Posterior cingulate gyrus (tissue), 11 donors: ENCODE measurements around the gene HPCAL1.
A peak's percentile ranks its signal among the peaks of the same experiment; 100 is the strongest.

Experiments used
- DNase-seq, 10 donors: peaks; one replicate each; pipeline versions ENCODE4 v3.0.0 to v3.0.0-alpha.2; 2020 to 2021; ENCODE audit warnings: mixed read lengths in 3 of 10
- intact Hi-C: fragments of 100-400 bp; cut with DNase I; formaldehyde crosslinking; loops from one replicate; pipeline ENCODE4 v1.15.1; 2023

Gene HPCAL1

DNA sequence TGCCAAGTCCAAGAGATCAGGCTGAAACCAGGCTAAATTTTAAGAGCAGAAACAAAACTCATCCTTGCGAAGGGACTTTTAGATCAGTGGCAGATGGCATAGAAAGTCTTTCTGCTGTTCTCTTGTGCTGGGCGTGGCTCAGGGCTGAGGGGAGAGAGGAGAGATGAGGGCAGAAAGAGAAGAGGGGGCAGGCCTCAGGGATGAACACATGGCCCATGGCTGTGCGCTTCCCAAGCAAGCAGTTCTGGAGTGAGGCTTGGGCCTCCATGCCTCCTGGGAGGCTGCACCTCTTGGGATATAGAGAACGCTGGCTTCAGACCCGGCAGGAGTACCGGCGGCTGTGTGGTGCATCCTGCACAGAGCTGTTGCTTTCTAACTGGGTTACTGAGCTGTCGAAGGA, 41.0 kb downstream of the HPCAL1 start:
- DNase-seq, result peak in 3 of 10 donors; percentile 42 to 62 (median 48)
- intact Hi-C loops, result no loop called here

DNA sequence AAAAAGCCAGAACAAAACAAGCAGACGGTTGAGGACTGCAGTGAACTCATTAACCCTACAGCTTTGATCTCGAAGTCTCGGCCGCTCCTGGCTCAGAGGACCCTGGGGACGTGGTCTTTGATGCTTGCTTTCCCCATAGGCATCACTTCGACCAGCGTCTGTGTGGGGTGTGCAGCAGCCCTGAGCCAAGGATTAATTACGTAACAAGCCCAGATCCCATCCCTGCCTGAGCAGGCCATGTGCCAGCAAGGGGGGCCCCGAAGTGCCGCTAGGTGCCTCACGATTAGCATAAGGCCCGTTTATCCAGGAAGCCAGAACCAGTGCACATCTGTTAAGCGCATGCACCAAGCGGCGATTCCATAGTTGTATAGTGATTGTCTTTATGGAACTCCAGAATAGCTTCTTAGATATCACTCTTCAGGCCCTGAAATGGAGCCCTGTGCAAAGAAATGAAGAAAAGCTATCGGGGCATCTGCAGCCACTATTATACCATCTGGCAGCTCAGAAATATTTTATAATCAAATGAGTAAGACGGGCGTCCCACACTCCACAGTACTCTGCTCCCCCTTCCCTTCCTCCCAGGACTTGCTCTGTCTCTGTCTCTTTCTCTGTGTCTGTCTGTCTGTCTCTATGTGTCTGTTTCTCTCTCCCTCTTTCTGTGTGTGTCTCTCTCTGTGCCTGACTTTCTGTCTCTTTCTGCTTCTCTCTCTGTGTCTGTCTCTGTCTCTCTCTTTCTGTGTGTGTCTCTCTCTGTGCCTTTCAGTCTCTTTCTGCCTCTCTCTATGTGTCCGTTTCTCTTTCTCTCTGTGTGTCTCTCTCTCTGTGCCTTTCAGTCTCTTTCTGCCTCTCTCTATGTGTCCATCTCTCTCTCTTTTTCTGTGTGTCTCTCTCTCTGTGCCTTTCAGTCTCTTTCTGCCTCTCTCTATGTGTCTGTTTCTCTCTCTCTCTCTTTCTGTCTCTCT, 41.7 kb downstream of the HPCAL1 start:
- DNase-seq, result peak in 3 of 10 donors; percentile 60 to 70 (median 64)
- intact Hi-C loops, result no loop called here

DNA sequence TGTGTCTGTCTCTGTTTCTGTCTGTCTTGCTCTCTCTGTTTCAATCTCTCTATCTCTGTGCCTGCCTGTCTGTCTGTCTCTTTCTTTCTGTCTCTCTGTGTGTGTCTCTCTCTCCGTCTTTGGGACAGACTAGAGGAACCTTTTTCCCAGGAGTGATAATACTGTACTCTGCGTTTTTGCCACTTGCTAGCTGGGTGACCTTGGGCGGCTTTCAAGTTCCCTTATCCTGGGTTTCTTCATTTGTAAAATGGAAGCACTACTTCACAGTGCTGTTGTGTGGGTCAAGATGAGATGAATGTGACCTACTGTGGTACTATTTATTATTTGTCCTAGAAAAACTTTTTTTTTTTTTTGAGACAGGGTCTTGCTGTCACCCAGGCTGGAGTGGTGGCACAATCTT, 42.4 kb downstream of the HPCAL1 start:
- peak in 1 of 10 donors; percentile 17 for DNase-seq
- intact Hi-C loops, result no loop called here

DNA sequence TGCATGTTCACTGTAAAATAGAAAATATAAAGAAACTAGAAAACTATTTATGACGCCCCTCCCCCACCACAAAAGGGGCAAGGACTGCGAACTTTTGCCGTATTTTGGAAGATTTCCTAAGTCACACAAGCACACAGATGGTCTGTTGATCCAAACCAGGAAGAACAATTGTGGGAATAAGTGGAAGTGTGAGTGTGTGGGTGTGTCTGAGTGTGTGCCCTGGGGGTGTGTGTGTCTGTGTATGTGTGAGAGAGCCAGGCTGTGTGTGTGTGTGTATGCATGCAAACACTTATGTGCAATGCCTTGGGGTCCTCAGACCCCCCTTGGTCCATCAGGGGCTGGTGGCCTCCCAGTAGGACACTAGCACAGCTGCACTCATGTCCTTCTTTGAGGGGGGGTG, 43.1 kb downstream of the HPCAL1 start:
- intact Hi-C loops, result no loop called here
- DNase-seq, result peak in 2 of 10 donors; percentile 2 to 24

DNA sequence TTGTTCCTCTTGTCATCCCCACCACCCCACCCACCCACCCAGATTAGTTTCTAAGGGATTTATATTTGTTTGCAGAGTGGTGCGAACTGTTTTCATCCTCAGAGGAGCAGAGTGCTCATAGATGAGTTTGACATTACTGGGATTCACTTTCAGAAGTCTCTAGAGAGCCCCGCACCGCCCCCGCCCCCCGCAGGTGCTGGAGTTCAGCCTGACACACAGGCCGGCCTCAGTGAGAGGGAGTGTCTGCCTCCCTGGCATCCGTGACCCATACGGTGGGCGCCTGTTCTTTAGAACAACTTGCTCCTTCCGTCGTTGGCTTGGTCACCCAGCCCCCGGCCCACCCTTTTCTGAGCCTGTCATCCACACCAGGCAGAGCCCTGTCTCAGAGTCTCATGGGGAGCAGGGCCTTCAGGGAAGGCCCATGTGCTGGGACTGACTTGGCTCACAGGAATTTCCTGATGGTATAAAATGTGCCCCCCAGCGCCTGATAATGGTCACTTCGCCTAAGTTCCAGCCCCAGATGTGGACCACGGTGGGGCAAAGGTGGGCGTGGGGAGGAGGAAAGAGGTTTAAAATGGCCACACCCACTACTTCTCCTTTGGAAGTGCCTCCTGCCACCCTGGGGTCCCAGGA, 44.3 kb downstream of the HPCAL1 start:
- peak in 3 of 10 donors; percentile 44 to 59 (median 45) for DNase-seq
- intact Hi-C loops, result no loop called here

DNA sequence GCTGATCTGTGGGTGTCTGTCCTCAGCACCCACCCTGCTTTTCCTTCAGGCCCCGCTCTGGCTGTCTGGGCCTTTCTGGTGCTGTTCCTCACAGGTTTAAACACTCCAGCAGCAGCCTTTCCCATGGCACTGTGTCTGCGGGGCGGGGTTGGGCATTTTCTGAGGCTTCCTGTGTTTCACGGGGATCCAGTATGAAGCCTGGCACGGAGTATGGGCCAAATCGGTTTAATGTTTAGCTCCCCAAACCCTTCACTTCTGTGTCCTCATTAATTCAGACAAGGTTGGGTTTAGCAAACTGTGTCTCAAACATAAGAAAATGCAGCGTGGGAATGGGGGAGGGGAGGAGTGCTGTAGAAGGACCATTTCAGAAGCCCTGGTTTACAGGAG, 44.9 kb downstream of the HPCAL1 start:
- DNase-seq, result peak in 3 of 10 donors; percentile 36 to 71 (median 52)
- intact Hi-C loops, result no loop called here

DNA sequence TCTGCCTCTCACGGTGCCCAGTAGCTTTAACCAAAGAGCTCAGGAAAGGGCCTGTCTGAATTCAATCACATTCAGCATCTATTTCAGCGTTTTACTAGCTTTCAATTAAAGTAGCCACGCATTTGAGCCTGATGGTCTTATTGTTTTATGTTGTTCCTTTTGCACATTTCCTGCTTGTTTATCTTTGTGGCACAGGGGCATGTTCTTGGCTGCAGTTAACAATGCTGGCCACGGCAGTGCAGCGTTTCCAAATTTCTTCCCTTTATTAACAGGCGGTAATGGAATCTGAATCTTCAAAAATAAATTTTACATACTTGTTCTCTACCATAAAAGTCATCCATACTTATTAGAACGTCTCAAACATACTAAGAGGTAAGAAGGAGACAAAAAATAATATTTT, 46.2 kb downstream of the HPCAL1 start:
- intact Hi-C loops, result no loop called here

DNA sequence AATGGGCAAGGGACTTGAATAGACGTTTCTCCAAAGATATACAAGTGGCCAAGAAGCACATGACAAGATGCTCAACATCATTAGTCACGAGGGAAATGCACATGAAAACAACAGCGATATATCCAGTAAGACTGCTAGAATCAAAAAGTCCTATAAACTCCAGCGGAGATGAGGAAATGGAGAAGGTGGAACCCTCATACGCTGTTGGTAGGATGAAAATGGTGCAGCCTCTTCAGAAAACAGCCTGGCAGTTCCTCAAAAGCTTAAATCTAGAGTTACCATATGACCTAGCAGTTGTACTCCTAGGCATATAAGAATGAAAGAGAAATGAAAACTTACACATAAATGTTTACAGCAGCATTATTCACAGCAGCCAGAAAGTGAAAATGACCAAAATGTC, 48.1 kb downstream of the HPCAL1 start:
- DNase-seq, result no peak
- intact Hi-C loops, result no loop called here

More for the DNA sequence above, 46.2 kb downstream of the HPCAL1 start:
- peak in 1 of 10 donors; percentile 21 for DNase-seq

DNA sequence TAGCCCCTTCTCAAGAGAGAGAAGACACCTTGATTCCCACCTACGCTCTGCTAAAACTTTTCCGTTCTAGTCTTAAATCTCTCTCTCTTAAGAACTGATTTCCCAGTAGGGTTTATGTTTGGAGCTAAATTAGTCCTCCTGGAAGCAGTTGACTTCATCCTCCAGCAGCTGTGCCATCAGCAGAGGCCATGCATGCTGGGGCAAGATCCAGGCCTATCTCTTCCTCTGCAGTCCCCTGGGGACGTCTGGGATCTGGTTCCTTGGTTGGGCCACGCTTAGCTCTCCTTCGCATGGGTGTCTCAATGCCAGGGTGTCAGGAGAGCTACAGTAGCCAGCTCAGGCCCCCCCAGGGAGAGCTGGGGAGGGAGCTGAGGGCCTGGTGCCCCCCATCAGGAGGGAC, 49.7 kb downstream of the HPCAL1 start:
- DNase-seq, result peak in 3 of 10 donors; percentile 5 to 38 (median 6)
- intact Hi-C loops, result no loop called here

DNA sequence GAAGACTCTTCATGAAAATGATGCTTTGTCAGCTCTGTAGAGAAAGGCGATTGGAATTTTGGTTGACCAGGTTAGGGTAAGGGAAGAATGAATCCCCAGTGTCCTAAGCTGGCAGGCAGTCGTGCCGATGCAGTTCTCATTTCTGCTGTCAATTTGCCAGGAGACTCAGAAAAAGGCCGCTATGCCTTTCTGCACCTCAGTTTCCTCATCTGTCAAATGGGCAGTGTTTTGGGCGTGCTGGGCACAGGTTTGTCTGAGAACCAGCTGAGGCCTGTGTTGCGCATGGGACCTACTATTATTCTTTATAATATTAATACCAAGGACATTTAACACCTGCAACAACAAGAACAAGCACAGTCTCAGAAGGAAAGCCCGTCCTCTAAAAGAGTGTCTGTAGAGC, 50.3 kb downstream of the HPCAL1 start:
- peak in 1 of 10 donors; percentile 48 for DNase-seq
- intact Hi-C loops, result no loop called here

DNA sequence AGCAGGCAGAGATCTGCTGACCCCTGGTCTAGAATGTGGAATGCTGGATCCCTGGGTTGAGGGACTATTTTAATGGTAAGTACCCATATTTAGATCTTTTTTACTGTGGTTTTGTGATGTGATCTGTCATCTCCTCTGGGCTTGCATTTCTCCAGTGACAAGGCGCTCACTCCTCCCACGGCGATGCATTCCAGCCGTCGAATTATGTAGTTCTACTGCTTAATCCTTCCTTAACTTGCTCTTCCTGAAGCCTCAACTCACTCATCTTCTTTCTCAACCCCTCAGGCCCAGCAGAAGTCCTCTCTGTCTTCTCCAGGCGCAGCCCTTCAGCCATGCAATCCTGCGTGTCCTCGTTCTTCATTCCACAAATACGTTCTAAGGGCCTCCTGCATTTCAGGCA, 51.2 kb downstream of the HPCAL1 start:
- intact Hi-C loops, result no loop called here

DNA sequence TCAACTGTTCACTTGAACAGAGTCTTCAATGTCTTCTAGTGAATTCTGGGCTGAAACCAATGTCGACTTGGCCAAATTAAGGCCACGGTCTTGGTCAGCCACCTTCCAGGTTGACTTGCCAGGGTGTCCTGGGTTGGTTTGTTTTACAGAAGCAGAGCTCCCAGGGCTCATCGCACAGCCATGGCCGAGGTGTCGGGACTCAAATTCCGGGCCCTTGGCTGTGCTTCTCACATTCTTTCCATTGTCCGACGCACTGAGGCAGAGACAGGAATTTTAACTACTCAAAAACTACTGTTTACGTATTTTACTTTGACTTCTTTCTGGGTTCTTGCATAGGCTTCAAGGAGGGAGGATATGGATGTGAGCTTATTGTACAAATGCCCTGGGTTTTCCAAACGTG, 51.7 kb downstream of the HPCAL1 start:
- peak in 2 of 10 donors; percentile 29 to 48 for DNase-seq
- intact Hi-C loops, result no loop called here

More for the DNA sequence above, 51.2 kb downstream of the HPCAL1 start:
- peak in 2 of 10 donors; percentile 42 to 64 for DNase-seq

DNA sequence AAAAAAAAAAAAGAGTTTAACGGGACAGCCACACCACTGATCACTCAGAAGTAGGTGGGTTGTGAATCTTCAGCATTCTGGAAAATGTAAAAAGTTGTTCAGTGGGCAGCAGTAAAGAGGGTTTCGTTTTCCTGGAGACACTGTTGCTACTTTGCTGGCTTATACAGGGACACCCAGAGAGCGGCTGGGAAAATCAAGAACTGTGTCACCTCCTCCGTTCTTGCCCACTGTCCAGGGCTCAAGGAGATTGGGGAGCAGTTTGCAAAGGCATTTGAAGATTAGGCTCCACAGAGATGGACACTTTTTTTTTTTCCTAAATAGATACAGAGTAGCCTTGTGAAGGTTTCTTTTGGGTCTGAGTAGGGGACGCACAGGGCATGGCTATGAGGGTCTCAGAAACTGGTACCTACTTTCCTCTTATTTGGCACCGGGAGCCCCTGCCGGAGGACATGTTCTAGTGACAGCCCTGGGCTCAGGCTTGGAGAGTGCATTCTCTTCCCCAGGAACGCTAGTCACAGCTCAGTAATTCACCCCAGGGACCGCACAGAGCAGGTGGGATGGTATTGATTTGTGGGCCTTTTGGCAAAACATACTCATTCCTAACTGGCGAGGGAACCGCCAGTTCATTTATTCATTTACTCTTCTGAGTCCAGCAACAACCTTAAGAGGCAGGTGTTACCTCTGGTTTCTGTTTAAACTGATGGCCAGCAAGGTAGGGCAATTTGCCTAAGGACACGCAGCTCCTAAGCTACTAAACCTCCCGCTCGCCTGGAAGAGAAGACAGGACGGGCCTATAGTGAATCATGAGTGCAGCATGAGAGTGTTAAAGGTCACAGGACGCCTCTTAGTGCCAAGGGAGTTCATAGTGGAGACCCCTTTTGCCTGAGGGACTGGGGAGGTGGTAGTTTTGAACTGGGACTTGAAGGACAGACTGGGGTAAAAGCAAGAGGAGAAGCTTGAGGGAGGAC, 53.1 kb downstream of the HPCAL1 start:
- intact Hi-C loops, result no loop called here
- peak in 1 of 10 donors; percentile 29 for DNase-seq

DNA sequence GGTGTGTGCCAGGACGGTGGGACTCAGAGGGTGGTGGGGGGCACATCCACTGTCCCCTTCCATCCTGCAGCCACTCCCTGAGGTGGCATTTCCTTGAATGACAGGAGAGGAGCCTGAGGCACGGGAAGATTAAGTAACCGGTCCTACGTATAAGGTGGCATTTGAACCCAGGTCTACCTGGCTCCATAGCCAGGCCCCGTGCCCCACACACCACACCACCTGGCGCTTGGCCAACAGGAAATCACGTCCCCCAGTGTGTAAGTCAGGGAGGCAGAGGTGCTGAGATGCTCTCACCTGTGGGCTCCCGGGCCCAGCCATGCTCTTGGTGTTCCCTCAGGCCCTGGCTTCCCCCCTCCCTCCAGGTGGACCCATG, 53.7 kb downstream of the HPCAL1 start:
- peak in 1 of 10 donors; percentile 74 for DNase-seq
- intact Hi-C loops, result no loop called here

DNA sequence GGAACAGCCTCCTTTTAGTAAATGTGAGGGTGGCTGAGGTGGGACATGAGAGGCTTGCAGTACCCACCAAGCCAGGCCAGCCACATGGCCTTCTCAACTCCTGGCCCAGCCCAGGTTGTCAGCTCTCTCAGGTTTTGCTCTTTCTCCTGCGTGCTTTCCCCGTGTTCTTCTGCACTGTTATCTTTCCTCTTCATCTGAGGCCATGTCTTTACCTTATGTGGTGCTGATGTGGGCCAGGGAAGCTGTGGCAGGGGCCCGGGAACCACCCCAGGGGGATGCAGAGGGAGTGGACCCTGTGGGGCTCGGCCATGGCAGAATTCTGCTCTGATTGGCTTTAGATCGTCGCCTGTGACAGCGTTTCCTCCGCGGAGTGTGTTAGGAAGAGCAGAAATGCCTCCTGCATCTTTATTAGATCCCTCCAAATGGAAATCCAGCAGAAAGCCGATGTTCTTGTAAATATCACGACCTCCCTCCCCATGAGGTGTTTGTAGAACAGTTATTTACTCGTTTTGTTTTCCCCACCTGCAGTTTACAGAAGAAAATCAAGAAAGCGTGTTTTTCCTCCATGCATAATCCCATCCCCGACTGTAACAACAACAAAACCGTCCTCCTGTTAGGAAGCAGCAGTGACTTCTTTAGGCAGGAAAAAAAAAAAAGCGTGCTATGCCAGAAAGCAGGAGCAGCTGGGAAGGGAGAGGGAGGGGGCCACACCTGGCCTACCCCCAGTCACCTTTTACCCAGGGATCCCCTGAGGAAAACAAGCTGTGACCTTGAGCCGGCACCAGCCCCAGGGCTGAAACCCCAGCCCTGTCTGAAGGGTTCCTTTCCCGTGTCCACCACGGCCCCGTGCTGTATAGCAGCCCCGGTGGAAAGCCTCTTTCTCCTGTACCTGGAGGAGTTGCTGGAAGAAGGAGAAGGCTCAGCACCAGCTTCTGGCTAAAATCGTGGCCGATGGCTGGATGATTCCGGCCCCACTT, 54.8 kb downstream of the HPCAL1 start:
- peak in 2 of 10 donors; percentile 47 to 85 for DNase-seq
- intact Hi-C loops, result no loop called here

DNA sequence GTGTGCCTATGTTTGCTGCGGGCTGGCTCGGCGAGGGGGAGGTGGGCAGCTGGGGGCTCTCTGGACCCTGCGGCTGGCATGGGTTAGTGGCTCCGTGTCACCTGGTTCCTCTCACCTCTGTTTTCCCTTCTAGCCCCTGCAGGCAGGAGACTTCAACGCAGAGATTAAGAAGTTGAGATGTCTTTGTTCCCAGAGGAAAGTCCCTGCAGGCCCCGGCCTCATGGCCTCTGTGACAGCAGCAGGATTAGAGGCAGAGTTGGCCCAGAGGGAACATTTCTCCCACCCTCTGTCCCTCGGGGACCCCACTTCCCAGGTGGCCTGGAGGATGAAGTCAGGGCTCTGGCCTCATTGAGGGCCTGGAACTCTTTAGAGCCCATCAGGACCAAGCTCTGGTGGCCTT, 56.5 kb downstream of the HPCAL1 start:
- intact Hi-C loops, result no loop called here
- peak in 1 of 10 donors; percentile 48 for DNase-seq

DNA sequence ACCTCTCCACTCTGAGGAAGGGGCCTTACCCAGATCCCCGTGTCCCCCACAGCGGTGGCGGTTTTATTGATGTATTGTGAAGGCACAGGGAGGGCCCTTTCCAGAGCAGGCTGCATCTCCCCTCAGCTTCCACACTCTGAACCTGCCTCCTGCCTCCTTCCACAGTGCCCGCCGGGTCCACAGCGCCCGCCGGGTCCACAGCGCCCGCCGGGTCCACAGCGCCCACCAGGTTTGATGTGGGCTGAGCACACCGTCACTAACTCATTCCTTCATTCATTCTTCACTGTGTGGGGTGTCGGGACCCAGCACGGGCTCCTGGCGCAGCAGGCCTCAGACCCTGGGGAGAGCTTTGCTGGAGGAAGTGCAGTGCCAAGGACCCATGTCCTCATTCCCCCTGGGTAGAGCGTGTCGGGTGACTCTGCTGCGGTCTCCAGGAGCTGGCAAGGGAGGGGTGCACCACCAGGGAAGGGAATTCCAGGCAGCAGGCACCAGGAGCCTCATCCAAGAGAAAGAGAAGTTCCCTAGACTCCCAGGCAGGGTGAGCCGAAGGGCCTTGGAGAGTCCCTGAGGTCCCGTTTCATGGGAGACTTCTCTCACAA, 57.1 kb downstream of the HPCAL1 start:
- intact Hi-C loops, result no loop called here
- peak in 3 of 10 donors; percentile 50 to 81 (median 55) for DNase-seq

DNA sequence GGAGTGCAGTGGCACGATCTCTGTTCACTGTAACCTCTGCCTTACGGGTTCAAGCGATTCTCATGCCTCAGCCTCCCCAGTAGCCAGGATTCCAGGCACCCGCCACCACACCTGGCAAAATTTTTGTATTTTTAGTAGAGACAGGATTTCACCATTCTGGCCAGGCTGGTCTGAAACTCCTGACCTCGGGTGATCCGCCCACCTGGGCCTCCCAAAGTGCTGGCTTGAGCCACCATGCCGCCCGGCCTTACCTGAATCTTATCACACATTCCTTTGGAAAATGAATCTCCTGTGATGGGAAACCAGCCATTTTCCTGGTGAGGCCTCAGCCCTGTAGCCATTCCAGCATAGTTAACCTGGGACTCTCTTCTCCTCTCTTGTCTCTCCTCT, 57.8 kb downstream of the HPCAL1 start:
- peak in 2 of 10 donors; percentile 65 to 70 for DNase-seq
- intact Hi-C loops, result no loop called here
